Neuronal stem cell (in vitro differentiated cells): ENCODE results near the gene ZNF699.
"Not testable (repeated sequence)": the region's sequence is repeated elsewhere in the genome, so short reads cannot be mapped to it uniquely, and the experiment has no call there.

Source experiments
- DNase-seq: peaks from one replicate; pipeline ENCODE4 v3.0.0-alpha.2; 2013; ENCODE audit warnings: low spot score
- H2AFZ ChIP-seq: one replicate; pipeline ENCODE4 v1.6.1; 2013; ENCODE audit warnings: mild to moderate bottlenecking, low read length, inconsistent platforms
- H2AK5ac ChIP-seq: 2 replicates; pipeline ENCODE4 v1.6.1; 2013; ENCODE audit warnings: low read depth, mild to moderate bottlenecking, inconsistent platforms, low read length, moderate library complexity, mixed read lengths
- H2BK120ac ChIP-seq: 2 replicates; pipeline ENCODE4 v1.6.1; 2013; ENCODE audit warnings: low read depth, mild to moderate bottlenecking, inconsistent platforms, low read length, moderate library complexity, mixed read lengths
- H2BK12ac ChIP-seq: one replicate; pipeline ENCODE4 v1.6.1; 2013; ENCODE audit warnings: low read length, inconsistent platforms
- H2BK15ac ChIP-seq: 2 replicates; pipeline ENCODE4 v1.6.1; 2013; ENCODE audit warnings: mild to moderate bottlenecking, low read length, inconsistent platforms, mixed read lengths
- H2BK5ac ChIP-seq: one replicate; pipeline ENCODE4 v1.6.1; 2013; ENCODE audit warnings: inconsistent platforms, mild to moderate bottlenecking, low read length, moderate library complexity
- H3K14ac ChIP-seq: one replicate; pipeline ENCODE4 v1.6.1; 2013; ENCODE audit warnings: low read length, inconsistent platforms
- H3K18ac ChIP-seq: 2 replicates; pipeline ENCODE4 v1.6.1; 2013; ENCODE audit warnings: low read length, inconsistent platforms
- H3K23ac ChIP-seq: 2 replicates; pipeline ENCODE4 v1.6.1; 2013; ENCODE audit warnings: low read depth, mild to moderate bottlenecking, mixed read lengths, low read length, inconsistent platforms; ENCODE audit not compliant: poor library complexity
- H3K27ac ChIP-seq: replicated peaks from 3 replicates; pipeline ENCODE4 v1.5.1; 2013; ENCODE audit warnings: low read length, inconsistent platforms
- H3K27me3 ChIP-seq, 3 experiments: 2 replicates each; pipeline ENCODE4 v1.6.1; 2013; ENCODE audit warnings: low read length in 3 of 3, mild to moderate bottlenecking in 2 of 3, inconsistent platforms in 1 of 3, low read depth in 1 of 3, mixed read lengths in 1 of 3, moderate library complexity in 1 of 3; ENCODE audit not compliant: control insufficient read depth in 3 of 3, insufficient read depth in 3 of 3
- H3K36me3 ChIP-seq, 2 donors: replicated peaks in 1 of 2; 2 replicates each; pipeline ENCODE4 v1.6.1; 2013; ENCODE audit warnings: low read length in 2 of 2; ENCODE audit not compliant: control insufficient read depth in 2 of 2, insufficient read depth in 2 of 2
- H3K4ac ChIP-seq: 2 replicates; pipeline ENCODE4 v1.6.1; 2013; ENCODE audit warnings: inconsistent platforms, mild to moderate bottlenecking, low read length, moderate library complexity
- H3K4me1 ChIP-seq, 2 donors: 1 replicate in 1 of 2; 2 replicates in 1 of 2; pipeline ENCODE4 v1.6.1; 2013; ENCODE audit warnings: low read length in 2 of 2, low read depth in 1 of 2; ENCODE audit not compliant: control insufficient read depth in 2 of 2, insufficient read depth in 1 of 2
- H3K4me2 ChIP-seq: one replicate; pipeline ENCODE4 v1.6.1; 2013; ENCODE audit warnings: mild to moderate bottlenecking, low read length, inconsistent platforms; ENCODE audit not compliant: insufficient read depth, poor library complexity, severe bottlenecking
- H3K4me3 ChIP-seq, 2 donors: 2 replicates each; pipeline ENCODE4 v1.5.1; 2013; ENCODE audit warnings: low read length in 2 of 2, mild to moderate bottlenecking in 2 of 2, inconsistent platforms in 1 of 2, moderate library complexity in 1 of 2
- H3K79me1 ChIP-seq: one replicate; pipeline ENCODE4 v1.6.1; 2013; ENCODE audit warnings: low read depth, mild to moderate bottlenecking, inconsistent platforms, low read length, moderate library complexity
- H3K9ac ChIP-seq: one replicate; pipeline ENCODE4 v1.6.1; 2013; ENCODE audit warnings: mild to moderate bottlenecking, low read depth, low read length, inconsistent platforms; ENCODE audit not compliant: poor library complexity
- H3K9me3 ChIP-seq, 2 donors: replicated peaks in 1 of 2; 2 replicates each; pipeline versions ENCODE3 to v1.6.1; 2013; ENCODE audit warnings: low read length in 2 of 2, mild to moderate bottlenecking in 2 of 2, inconsistent platforms in 1 of 2, low read depth in 1 of 2, mixed read lengths in 1 of 2, moderate library complexity in 1 of 2; ENCODE audit not compliant: control insufficient read depth in 2 of 2, insufficient read depth in 1 of 2
- H4K8ac ChIP-seq: one replicate; pipeline ENCODE4 v1.6.1; 2013; ENCODE audit warnings: low read depth, mild to moderate bottlenecking, inconsistent platforms, low read length, moderate library complexity
- H4K91ac ChIP-seq: one replicate; pipeline ENCODE4 v1.6.1; 2013; ENCODE audit warnings: low read length, low read depth, mild to moderate bottlenecking, inconsistent platforms; ENCODE audit not compliant: poor library complexity
- WGBS, 2 donors: extraction: QIAGEN DNeasy Blood & Tissue Kit; methylation state at CpG; one replicate each; pipeline ENCODE4 v1.1.7; 2013; ENCODE audit warnings: missing lambda C conversion rate in 2 of 2, mixed read lengths in 1 of 2; ENCODE audit not compliant: insufficient read length in 2 of 2, insufficient replicate concordance in 1 of 2; ENCODE audit errors: extremely low coverage in 2 of 2; 5-methylcytosine and 5-hydroxymethylcytosine counted together

The ZNF699 gene

DNA sequence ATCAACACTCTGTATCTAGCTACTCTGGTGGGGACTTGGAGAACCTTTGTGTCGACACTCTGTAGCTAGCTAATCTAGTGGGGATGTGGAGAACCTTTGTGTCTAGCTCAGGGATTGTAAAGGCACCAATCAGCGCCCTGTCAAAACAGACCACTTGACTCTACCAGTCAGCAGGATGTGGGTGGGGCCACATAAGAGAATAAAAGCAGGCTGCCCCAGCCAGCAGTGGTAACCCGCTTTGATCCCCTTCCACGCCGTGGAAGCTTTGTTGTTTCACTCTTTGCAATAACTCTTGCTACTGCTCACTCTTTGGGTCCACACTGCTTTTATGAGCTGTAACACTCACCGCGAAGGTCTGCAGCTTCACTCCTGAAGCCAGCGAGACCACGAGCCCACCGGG, 12.6 kb upstream of the ZNF699 start:
- H3K4me3 ChIP-seq, H3K27me3 ChIP-seq, H2BK12ac ChIP-seq, H2BK15ac ChIP-seq, H2BK120ac ChIP-seq, H3K23ac ChIP-seq, H4K8ac ChIP-seq, H3K14ac ChIP-seq, H2AK5ac ChIP-seq, H3K9ac ChIP-seq, H4K91ac ChIP-seq, H3K79me1 ChIP-seq, H3K4ac ChIP-seq, H3K36me3 ChIP-seq, H3K4me1 ChIP-seq, H3K27ac ChIP-seq, H2BK5ac ChIP-seq, H2AFZ ChIP-seq, DNase-seq, H3K18ac ChIP-seq, H3K4me2 ChIP-seq: not testable (repeated sequence)
- no CpG with 5 or more reads among the region's 10 CpGs for WGBS, 2 donors
- H3K9me3 ChIP-seq: peaks cover 10 to 30% of the 10 kb centered on the region in 2 donors

DNA sequence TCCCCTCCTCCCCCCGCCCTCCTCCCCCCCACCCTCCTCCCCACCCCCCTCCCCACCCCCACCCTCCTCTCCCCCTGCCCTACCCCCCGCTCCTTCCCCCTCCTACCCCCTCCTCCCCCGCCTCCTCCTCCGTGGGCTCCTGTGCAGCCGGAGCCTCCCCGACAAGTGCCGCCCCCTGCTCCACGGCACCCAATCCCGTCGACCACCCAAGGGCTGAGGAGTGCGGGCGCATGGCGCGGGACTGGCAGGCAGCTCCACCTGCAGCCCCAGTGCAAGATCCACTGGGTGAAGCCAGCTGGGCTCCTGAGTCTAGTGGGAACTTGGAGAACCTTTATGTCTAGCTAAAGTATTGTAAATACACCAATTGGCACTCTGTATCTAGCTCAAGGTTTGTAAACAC, 12.1 kb upstream of the ZNF699 start:
- H3K23ac ChIP-seq, H2AFZ ChIP-seq, H3K79me1 ChIP-seq, H4K91ac ChIP-seq, H3K4ac ChIP-seq, H3K4me2 ChIP-seq, H3K36me3 ChIP-seq, H3K27me3 ChIP-seq, H2BK12ac ChIP-seq, DNase-seq, H2AK5ac ChIP-seq, H3K4me3 ChIP-seq, H3K4me1 ChIP-seq, H4K8ac ChIP-seq, H3K27ac ChIP-seq, H2BK5ac ChIP-seq, H3K9ac ChIP-seq, H3K18ac ChIP-seq, H2BK120ac ChIP-seq, H3K14ac ChIP-seq, H2BK15ac ChIP-seq: not testable (repeated sequence)
- peaks cover 10 to 26% of the 10 kb centered on the region in 2 donors for H3K9me3 ChIP-seq
- no CpG with 5 or more reads among the region's 14 CpGs for WGBS, 2 donors

DNA sequence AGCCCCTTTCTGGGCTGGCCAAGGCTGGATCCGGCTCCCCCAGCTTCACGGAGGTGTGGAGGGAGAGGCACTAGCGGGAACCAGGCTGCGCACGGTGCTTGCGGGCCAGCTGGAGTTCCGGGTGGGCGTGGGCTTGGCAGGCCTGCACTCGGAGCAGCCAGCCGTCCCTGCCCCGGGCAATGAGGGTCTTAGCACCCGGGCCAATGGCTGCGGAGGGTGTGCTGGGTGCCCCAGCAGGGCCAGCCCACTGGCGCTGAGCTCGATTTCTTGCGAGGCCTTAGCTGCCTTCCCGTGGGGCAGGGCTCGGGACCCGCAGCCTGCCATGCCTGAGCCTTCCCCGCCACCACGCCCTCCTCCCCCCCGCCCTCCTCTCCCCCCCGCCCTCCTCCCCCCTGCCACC, 11.7 kb upstream of the ZNF699 start:
- H3K14ac ChIP-seq: no peak overlapping the region
- WGBS, 2 donors: no CpG with 5 or more reads among the region's 23 CpGs

DNA sequence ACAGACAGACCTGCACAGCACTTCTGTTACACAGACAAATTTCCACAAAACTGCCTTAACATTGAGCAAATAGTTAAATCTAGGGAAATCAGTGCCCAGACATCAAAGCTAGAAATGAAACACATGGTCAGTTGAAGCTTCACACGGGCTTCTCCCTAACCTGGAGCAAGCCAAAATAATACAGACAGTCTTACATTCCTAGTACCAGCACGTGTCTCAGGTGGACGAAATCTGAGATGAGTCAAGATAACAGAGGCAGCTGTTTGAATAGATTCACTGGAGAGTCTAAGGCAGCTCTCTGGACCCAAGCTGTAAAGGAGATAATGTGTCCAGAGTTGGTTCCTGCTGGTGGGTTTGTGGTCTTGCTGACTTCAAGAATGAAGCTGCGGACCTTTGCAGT, 4.1 kb upstream of the ZNF699 start:
- Histone ChIP-seq H2AK5ac (no peak overlapping the region), H3K23ac (no peak overlapping the region), H3K4me2 (no peak overlapping the region), H2BK120ac (no peak overlapping the region), H3K27ac (no peak overlapping the region), H3K18ac (no peak overlapping the region), H2BK5ac (no peak overlapping the region), H2BK15ac (no peak overlapping the region), H3K36me3 (no peaks in the 10 kb centered on the region), H3K4ac (no peak overlapping the region), H3K9me3 (peaks cover 7 to 16% of the 10 kb centered on the region in 2 donors), H2AFZ (no peak overlapping the region), H3K79me1 (no peaks in the 10 kb centered on the region), H3K4me1 (no peaks in the 10 kb centered on the region), H2BK12ac (no peak overlapping the region), H3K14ac (no peak overlapping the region), H4K91ac (no peak overlapping the region), H3K4me3 (no peak overlapping the region), H4K8ac (no peak overlapping the region), H3K9ac (no peak overlapping the region), H3K27me3 (no peaks in the 10 kb centered on the region)
- no CpG with 5 or more reads among the region's 4 CpGs for WGBS, 2 donors
- no peak for DNase-seq

More for the DNA sequence above, 11.7 kb upstream of the ZNF699 start:
- Histone ChIP-seq H3K18ac (no peak overlapping the region), H2BK5ac (no peak overlapping the region), H4K91ac (no peak overlapping the region), H3K9me3 (peaks cover 10 to 22% of the 10 kb centered on the region in 2 donors), H3K27me3 (no peaks in the 10 kb centered on the region), H3K4me2 (no peak overlapping the region), H2BK12ac (no peak overlapping the region), H3K23ac (no peak overlapping the region), H3K27ac (no peak overlapping the region), H2AFZ (no peak overlapping the region), H3K4ac (no peak overlapping the region), H2BK15ac (no peak overlapping the region), H3K4me1 (peaks cover 0 to 3% of the 10 kb centered on the region in 2 donors), H2BK120ac (no peak overlapping the region), H3K79me1 (peaks cover 5% of the 10 kb centered on the region), H3K4me3 (no peak overlapping the region), H2AK5ac (no peak overlapping the region), H4K8ac (no peak overlapping the region), H3K36me3 (peaks cover 0 to 2% of the 10 kb centered on the region in 2 donors), H3K9ac (no peak overlapping the region)
- DNase-seq: no peak
